H1 (cell line): ENCODE measurements around the gene ZNF500. TPM values are rescaled to one million over a fixed set of nuclear protein-coding genes. Genes with fewer than 3 reads are reported as not detected.

Experiments
- CTBP2 ChIP-seq: IDR thresholded peaks from 2 replicates; pipeline ENCODE4 v1.7.0; 2011; ENCODE audit warnings: borderline replicate concordance, mild to moderate bottlenecking, moderate library complexity, mixed read lengths, low read length; ENCODE audit not compliant: insufficient read depth, insufficient read length
- GABPA ChIP-seq: IDR thresholded peaks from 2 replicates; pipeline ENCODE4 v1.6.1; 2011; ENCODE audit warnings: mild to moderate bottlenecking, low read length, moderate library complexity, borderline replicate concordance; ENCODE audit not compliant: insufficient read depth
- GTF2F1 ChIP-seq: IDR thresholded peaks from 2 replicates; pipeline ENCODE4 v1.6.1; 2012; ENCODE audit warnings: low read depth, low read length, improper control_type of control experiment, borderline replicate concordance
- JUN ChIP-seq: IDR thresholded peaks from 2 replicates; pipeline ENCODE4 v1.6.1; 2011; ENCODE audit warnings: low read depth, mild to moderate bottlenecking, improper control_type of control experiment, low read length
- RAD21 ChIP-seq, 2 experiments: IDR thresholded peaks in 1 of 2; conservative IDR thresholded peaks in 1 of 2; 2 replicates each; pipeline ENCODE4 v1.6.1; 2011; ENCODE audit warnings: low read depth in 2 of 2, low read length in 2 of 2, improper control_type of control experiment in 1 of 2, inconsistent platforms in 1 of 2, mild to moderate bottlenecking in 1 of 2, moderate library complexity in 1 of 2
- RBBP5 ChIP-seq: IDR thresholded peaks from 2 replicates; pipeline ENCODE4 v1.7.1; 2012; ENCODE audit warnings: low read depth, mild to moderate bottlenecking, inconsistent platforms, low read length, moderate library complexity, borderline replicate concordance
- SIRT6 ChIP-seq: IDR thresholded peaks from one replicate; pipeline ENCODE4 v1.7.1; 2012; ENCODE audit warnings: low read length, inconsistent platforms
- TCF12 ChIP-seq: IDR thresholded peaks from 2 replicates; pipeline ENCODE4 v1.6.1; 2011; ENCODE audit warnings: low read depth, mild to moderate bottlenecking, low read length
- polyA plus RNA-seq, 7 experiments: library from polyadenylated mRNA; depleted of rRNA in 3 of 7; stranded (reverse) in 5 of 7; unstranded in 2 of 7; fragments of >200 nt in 5 of 7; fragments of 200-250 nt in 2 of 7; gene quantifications; 1 replicate in 5 of 7; 2 replicates in 1 of 7; 4 replicates in 1 of 7; pipeline versions ENCODE4 v1.2.1 to v1.2.3, GENCODE V29; 2011 to 2013; ENCODE audit warnings: missing spikeins in 2 of 7, mixed read lengths in 2 of 7
- total RNA-seq: library from RNA; stranded (reverse); fragmentation: NEBNext Ultra II Directional; extraction: Animal tissue kit (Norgen Biotek cat#: 25700); gene quantifications from 2 replicates; pipeline ENCODE4 v1.2.1, GENCODE V29; 2021

Gene ZNF500
- total and polyA plus RNA-seq, 2 of the 8 experiments (the other 6 are each of a cell fraction or from before 2014, with no cell fraction given) = 10.3 to 10.4 TPM

GRCh38 chr16:4718466-4718865 lies 48.5 kb downstream of the ZNF500 start (continued):
- TF ChIP-seq SIRT6 (no peak), TCF12 (no peak), RAD21 (IDR thresholded peaks at IDR 0.05 in 1 of 2, conservative IDR thresholded peaks at IDR 0.05 in 1 of 2; ENCODE audit: low read depth in 2 of 2, low read length in 2 of 2) (no peak), JUN (no peak), GTF2F1 (no peak), GABPA (no peak), CTBP2 (no peak), RBBP5 (no peak)
